ENCODE measurements around the gene MYH14.
"Not testable (repeated sequence)": the region's sequence is repeated elsewhere in the genome, so short reads cannot be mapped to it uniquely, and the experiment has no call there.

Gene MYH14

GRCh38 chr19:50322931-50323781 is 119.7 kb downstream of the MYH14 start:
- DNase-seq: no peak

- DNase-seq: no peak
Observed at GRCh38 chr19:50323782-50324133, 120.3 kb downstream of the MYH14 start.

GRCh38 chr19:50324331-50324730 is 120.9 kb downstream of the MYH14 start:
- no peak for DNase-seq

- DNase-seq: peak; percentile 34 to 54
Observed at GRCh38 chr19:50325310-50326100, 122.1 kb downstream of the MYH14 start.

GRCh38 chr19:50326101-50326664 is 122.8 kb downstream of the MYH14 start:
- DNase-seq: no peak

GRCh38 chr19:50327013-50327412 is 123.6 kb downstream of the MYH14 start:
- no peak for DNase-seq

GRCh38 chr19:50327461-50328223 is 124.2 kb downstream of the MYH14 start:
- no peak for DNase-seq

GRCh38 chr19:50328224-50328872 is 124.9 kb downstream of the MYH14 start:
- DNase-seq: no peak

GRCh38 chr19:50328873-50329145 is 125.4 kb downstream of the MYH14 start:
- no peak for DNase-seq

- DNase-seq: peak; percentile 99 to 100
Observed at GRCh38 chr19:50329146-50329925, 125.9 kb downstream of the MYH14 start, which contains the start of gene KCNC3. KCNC3 (minus strand) TSS chr19:50329377; CDS start chr19:50329082, 295 bp downstream.

- DNase-seq: not testable (repeated sequence)
Observed at GRCh38 chr19:50329926-50330294, 126.5 kb downstream of the MYH14 start.

- DNase-seq: peak; percentile 86 to 87
Observed at GRCh38 chr19:50330365-50331078, 127.1 kb downstream of the MYH14 start.

- no peak for DNase-seq
Observed at GRCh38 chr19:50331221-50331993, 128.0 kb downstream of the MYH14 start.

- DNase-seq: no peak
Observed at GRCh38 chr19:50331994-50332243, 128.5 kb downstream of the MYH14 start.

GRCh38 chr19:50332244-50333038 is 129.0 kb downstream of the MYH14 start:
- peak in 1 of 2 donors; percentile 26 for DNase-seq

- peak; percentile 90 for DNase-seq
Observed at GRCh38 chr19:50333235-50333736, 129.9 kb downstream of the MYH14 start.

GRCh38 chr19:50333737-50334617 is 130.6 kb downstream of the MYH14 start:
- peak; percentile 86 to 88 for DNase-seq

GRCh38 chr19:50334741-50335421 is 131.5 kb downstream of the MYH14 start:
- no peak for DNase-seq
